Naive thymus-derived CD8-positive, alpha-beta T cell (primary cell): ENCODE results near the gene SUSD4. TPM values are rescaled to one million over a fixed set of nuclear protein-coding genes. Genes with fewer than 3 reads are reported as not detected.
"Not testable (repeated sequence)": the region's sequence is repeated elsewhere in the genome, so short reads cannot be mapped to it uniquely, and the experiment has no call there.

Experiments
- ATAC-seq, 2 donors: fragments of 150-1000 bp; cut with Tn5 transposase in 1 of 2; sonication (Bioruptor Pico), chemical (Tn5 transposase) in 1 of 2; 1 replicate in 1 of 2; 2 replicates in 1 of 2; pipeline ENCODE4 v1.10.0; 2021; ENCODE audit warnings: mild to moderate bottlenecking in 2 of 2, moderate library complexity in 2 of 2
- POLR2A ChIA-PET: fragments of 350-600 bp; sonication (Branson Sonifier 250); formaldehyde crosslinking; loops from one replicate; lab custom pipeline; 2021; ENCODE audit warnings: antibody characterized with exemption; lab: Charles Lee
- DNase-seq, 10 donors: peaks; one replicate each; pipeline versions ENCODE4 v3.0.0 to v3.0.0-alpha.2; 2020 to 2022
- H3K27ac Mint-ChIP-seq, 10 donors: one replicate each; pipeline ENCODE4 v1.8.0; 2020 to 2022; ENCODE audit warnings: mild to moderate bottlenecking in 10 of 10, mixed read lengths in 10 of 10, moderate library complexity in 4 of 10, inconsistent platforms in 1 of 10
- H3K27me3 Mint-ChIP-seq, 5 donors: one replicate each; pipeline ENCODE4 v1.8.0; 2021 to 2022; ENCODE audit warnings: mixed read lengths in 5 of 5
- H3K36me3 Mint-ChIP-seq, 3 donors: one replicate each; pipeline ENCODE4 v1.8.0; 2020 to 2022; ENCODE audit warnings: mixed read lengths in 3 of 3, mild to moderate bottlenecking in 2 of 3, inconsistent platforms in 1 of 3
- H3K4me1 Mint-ChIP-seq, 4 donors: one replicate each; pipeline ENCODE4 v1.8.0; 2021 to 2022; ENCODE audit warnings: mixed read lengths in 4 of 4
- H3K4me3 Mint-ChIP-seq, 10 donors: one replicate each; pipeline ENCODE4 v1.8.0; 2020 to 2022; ENCODE audit warnings: mild to moderate bottlenecking in 10 of 10, mixed read lengths in 10 of 10, moderate library complexity in 6 of 10, inconsistent platforms in 1 of 10
- H3K9me3 Mint-ChIP-seq, 9 donors: one replicate each; pipeline ENCODE4 v1.8.0; 2020 to 2022; ENCODE audit warnings: mixed read lengths in 9 of 9, mild to moderate bottlenecking in 3 of 9, inconsistent platforms in 1 of 9, moderate library complexity in 1 of 9
- polyA plus RNA-seq, 3 donors: library from polyadenylated mRNA; unstranded; fragments of 300-500 nt; fragmentation: Illumina TruSeq; gene quantifications; one replicate each; pipeline ENCODE4 v1.2.3, GENCODE V29; 2021
- total RNA-seq, 8 experiments: library from RNA in 2 of 8; stranded (reverse) in 2 of 8; gene quantifications; one replicate each; pipeline ENCODE4 v1.2.3 and lab custom pipeline; 2021 to 2026

The SUSD4 gene
- under 1 TPM; 0.52 to 0.66 TPM for total RNA-seq
- 1 to 10 TPM; 2.6 to 7.8 (median 3.1) TPM for polyA plus RNA-seq
- 0 to 8.6 (median 1.4) reads per million in 6 experiments for total RNA-seq (lab: John Stamatoyannopoulos, UW)

GRCh38 chr1:223363856-223364684 lies at the start of gene SUSD4:
Gene SUSD4, minus strand, starts transcription at chr1:223364176. Its CDS starts 751 bp downstream, at chr1:223363425.
- peak; percentile 78 to 87 for ATAC-seq
- H3K27ac Mint-ChIP-seq: peak within 1 kb of the TSS in 8 of 10 donors; percentile 63 to 85 (median 81)
- peaks cover 0 to 4% (median 0%) of the 10 kb centered on the region in 9 donors for H3K9me3 Mint-ChIP-seq
- H3K4me3 Mint-ChIP-seq: peak within 1 kb of the TSS; percentile 88 to 94 (median 92)
- DNase-seq: peak; percentile 59 to 84 (median 74)
- peaks cover 0 to 25% (median 0%) of the 10 kb centered on the region in 5 donors for H3K27me3 Mint-ChIP-seq
- POLR2A ChIA-PET: interaction anchor here (0.7 to 1.2 kb wide), 4 partner anchors 10 to 221 kb away, joined by 3 to 9 read pairs (median 4); partner anchors contain the start of gene TLR5
- H3K4me1 Mint-ChIP-seq: peaks cover 6 to 26% (median 21%) of the 10 kb centered on the region in 4 donors
- no peaks in the 10 kb centered on the region for H3K36me3 Mint-ChIP-seq

- POLR2A ChIA-PET: no interaction called here
- Mint-ChIP-seq H3K36me3 (no peaks in the 10 kb centered on the region), H3K4me3 (no peak overlapping the region), H3K27ac (no peak overlapping the region), H3K4me1 (peaks cover 0 to under 1% (median 0%) of the 10 kb centered on the region in 4 donors), H3K9me3 (no peaks in the 10 kb centered on the region), H3K27me3 (peaks cover 0 to 5% (median 0%) of the 10 kb centered on the region in 5 donors)
- no peak for DNase-seq
- ATAC-seq: no peak
Observed at GRCh38 chr1:223413216-223413615, 49.2 kb upstream of the SUSD4 start.

- ATAC-seq (no peak), DNase-seq (no peak)
- Mint-ChIP-seq H3K4me3 (no peak overlapping the region), H3K27ac (no peak overlapping the region), H3K36me3 (peaks cover 0 to under 1% (median 0%) of the 10 kb centered on the region in 3 donors), H3K27me3 (peaks cover 0 to 5% (median 0%) of the 10 kb centered on the region in 5 donors), H3K4me1 (no peaks in the 10 kb centered on the region), H3K9me3 (peaks cover 0 to under 1% (median 0%) of the 10 kb centered on the region in 9 donors)
- POLR2A ChIA-PET: interaction anchor here (0.5 kb wide), 1 partner anchor 70 kb away, joined by 3 read pairs; no protein-coding TSS in a partner anchor
Observed at GRCh38 chr1:223411710-223412109, 47.7 kb upstream of the SUSD4 start.

- ATAC-seq (no peak), DNase-seq (no peak)
- H3K27me3 Mint-ChIP-seq: peaks cover 0 to 5% (median 0%) of the 10 kb centered on the region in 5 donors
- no peak overlapping the region for H3K4me3 Mint-ChIP-seq
- H3K9me3 Mint-ChIP-seq: peaks cover 0 to 3% (median 0%) of the 10 kb centered on the region in 9 donors
- H3K27ac Mint-ChIP-seq: no peak overlapping the region
- H3K36me3 Mint-ChIP-seq: peaks cover 0 to 3% (median 0%) of the 10 kb centered on the region in 3 donors
- peaks cover 0 to under 1% (median 0%) of the 10 kb centered on the region in 4 donors for H3K4me1 Mint-ChIP-seq
- POLR2A ChIA-PET: no interaction called here
Observed at GRCh38 chr1:223411309-223411708, 47.3 kb upstream of the SUSD4 start.

GRCh38 chr1:223410036-223410435 lies 46.1 kb upstream of the SUSD4 start:
- ATAC-seq (no peak), DNase-seq (no peak)
- POLR2A ChIA-PET: no interaction called here
- Mint-ChIP-seq H3K27ac (no peak overlapping the region), H3K9me3 (peaks cover 0 to 3% (median 0%) of the 10 kb centered on the region in 9 donors), H3K36me3 (peaks cover 0 to 12% (median 0%) of the 10 kb centered on the region in 3 donors), H3K27me3 (peaks cover 0 to 5% (median 2%) of the 10 kb centered on the region in 5 donors), H3K4me1 (peaks cover 0 to 12% (median 6%) of the 10 kb centered on the region in 4 donors), H3K4me3 (no peak overlapping the region)

GRCh38 chr1:223405507-223405906 lies 41.5 kb upstream of the SUSD4 start:
- Mint-ChIP-seq H3K27ac (peak overlapping the region in 1 of 10 donors; percentile 22), H3K4me1 (peaks cover 0 to 41% (median 17%) of the 10 kb centered on the region in 4 donors), H3K27me3 (peaks cover 0 to 8% (median 3%) of the 10 kb centered on the region in 5 donors), H3K4me3 (peak overlapping the region in 4 of 10 donors; percentile 22 to 42 (median 36)), H3K9me3 (peaks cover 0 to 17% (median 3%) of the 10 kb centered on the region in 9 donors), H3K36me3 (peaks cover 0 to 12% (median 0%) of the 10 kb centered on the region in 3 donors)
- DNase-seq (peak in 2 of 10 donors; percentile 36 to 43), ATAC-seq (peak in 1 of 2 donors; percentile 68)
- POLR2A ChIA-PET: interaction anchor here (0.7 kb wide), 1 partner anchor 107 kb away, joined by 3 read pairs; no protein-coding TSS in a partner anchor

- no peak for DNase-seq
- peaks cover 0 to 17% (median 3%) of the 10 kb centered on the region in 9 donors for H3K9me3 Mint-ChIP-seq
- peaks cover 0 to 8% (median 3%) of the 10 kb centered on the region in 5 donors for H3K27me3 Mint-ChIP-seq
- POLR2A ChIA-PET: no interaction called here
- peaks cover 0 to 12% (median 0%) of the 10 kb centered on the region in 3 donors for H3K36me3 Mint-ChIP-seq
- no peak overlapping the region for H3K27ac Mint-ChIP-seq
- ATAC-seq: no peak
- no peak overlapping the region for H3K4me3 Mint-ChIP-seq
- peaks cover 0 to 41% (median 17%) of the 10 kb centered on the region in 4 donors for H3K4me1 Mint-ChIP-seq
Observed at GRCh38 chr1:223403184-223403815, 39.3 kb upstream of the SUSD4 start.

GRCh38 chr1:223402790-223403142 lies 38.8 kb upstream of the SUSD4 start:
- Mint-ChIP-seq H3K9me3 (peaks cover 0 to 17% (median 3%) of the 10 kb centered on the region in 9 donors), H3K27me3 (peaks cover 0 to 8% (median 3%) of the 10 kb centered on the region in 5 donors)

GRCh38 chr1:223401873-223402789 lies 38.2 kb upstream of the SUSD4 start:
- Mint-ChIP-seq H3K4me1 (peaks cover 0 to 41% (median 17%) of the 10 kb centered on the region in 4 donors), H3K9me3 (peaks cover 0 to 17% (median 3%) of the 10 kb centered on the region in 9 donors), H3K4me3 (peak overlapping the region in 1 of 10 donors; percentile 48), H3K27ac (peak overlapping the region in 1 of 10 donors; percentile 57), H3K36me3 (peaks cover 0 to 12% (median 0%) of the 10 kb centered on the region in 3 donors), H3K27me3 (peaks cover 0 to 8% (median 3%) of the 10 kb centered on the region in 5 donors)
- DNase-seq (no peak), ATAC-seq (no peak)
- POLR2A ChIA-PET: no interaction called here

More at GRCh38 chr1:223402790-223403142, 38.8 kb upstream of the SUSD4 start:
- DNase-seq: no peak
- ATAC-seq: no peak
- Mint-ChIP-seq H3K27ac (no peak overlapping the region), H3K4me3 (no peak overlapping the region), H3K36me3 (peaks cover 0 to 12% (median 0%) of the 10 kb centered on the region in 3 donors), H3K4me1 (peaks cover 0 to 41% (median 17%) of the 10 kb centered on the region in 4 donors)
- POLR2A ChIA-PET: no interaction called here

GRCh38 chr1:223399393-223399792 lies 35.4 kb upstream of the SUSD4 start:
- H3K36me3 Mint-ChIP-seq, H3K4me3 Mint-ChIP-seq, POLR2A ChIA-PET, DNase-seq, H3K27ac Mint-ChIP-seq, H3K27me3 Mint-ChIP-seq, ATAC-seq: not testable (repeated sequence)
- Mint-ChIP-seq H3K9me3 (peaks cover 0 to 14% (median 5%) of the 10 kb centered on the region in 9 donors), H3K4me1 (peaks cover 0 to 24% (median 8%) of the 10 kb centered on the region in 4 donors)

- Mint-ChIP-seq H3K27ac (no peak overlapping the region), H3K4me3 (no peak overlapping the region), H3K27me3 (peaks cover 17 to 47% (median 25%) of the 10 kb centered on the region in 5 donors), H3K4me1 (peaks cover 0 to 7% (median 3%) of the 10 kb centered on the region in 4 donors), H3K9me3 (peaks cover 0 to 18% (median 3%) of the 10 kb centered on the region in 9 donors), H3K36me3 (peaks cover 0 to 3% (median 3%) of the 10 kb centered on the region in 3 donors)
- no peak for DNase-seq
- ATAC-seq: no peak
- POLR2A ChIA-PET: no interaction called here
Observed at GRCh38 chr1:223394706-223395105, 30.7 kb upstream of the SUSD4 start.
